ENCODE data around the gene STK39.
"Not testable (repeated sequence)": the region's sequence is repeated elsewhere in the genome, so short reads cannot be mapped to it uniquely, and the experiment has no call there.

The STK39 gene

DNA sequence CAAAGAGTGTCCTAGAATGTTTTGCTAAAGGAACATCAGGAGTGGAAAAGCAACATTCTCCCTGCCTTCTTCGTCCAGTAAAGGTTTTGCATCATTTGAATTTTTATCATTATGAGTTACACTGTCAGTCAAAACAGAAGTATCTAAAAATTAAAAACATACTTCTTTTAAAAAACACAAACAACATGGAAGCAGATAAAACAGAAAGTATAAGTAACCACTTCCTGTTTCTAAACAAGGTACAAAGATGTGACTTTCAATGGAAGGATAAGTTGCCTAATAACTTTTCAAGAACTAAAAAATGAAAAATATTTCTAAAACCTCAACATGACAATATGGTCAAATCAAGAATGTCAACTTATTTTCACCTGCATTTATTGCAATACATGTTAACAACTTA, 158.2 kb downstream of the STK39 start:
- Histone ChIP-seq H3K4me3 (no peak overlapping the region), H3K9me3 (no peaks in the 10 kb centered on the region), H3K36me3 (no peaks in the 10 kb centered on the region), H3K4me1 (no peaks in the 10 kb centered on the region), H3K27me3 (no peaks in the 10 kb centered on the region), H3K27ac (no peak overlapping the region)
- TF ChIP-seq, protein P1, sequence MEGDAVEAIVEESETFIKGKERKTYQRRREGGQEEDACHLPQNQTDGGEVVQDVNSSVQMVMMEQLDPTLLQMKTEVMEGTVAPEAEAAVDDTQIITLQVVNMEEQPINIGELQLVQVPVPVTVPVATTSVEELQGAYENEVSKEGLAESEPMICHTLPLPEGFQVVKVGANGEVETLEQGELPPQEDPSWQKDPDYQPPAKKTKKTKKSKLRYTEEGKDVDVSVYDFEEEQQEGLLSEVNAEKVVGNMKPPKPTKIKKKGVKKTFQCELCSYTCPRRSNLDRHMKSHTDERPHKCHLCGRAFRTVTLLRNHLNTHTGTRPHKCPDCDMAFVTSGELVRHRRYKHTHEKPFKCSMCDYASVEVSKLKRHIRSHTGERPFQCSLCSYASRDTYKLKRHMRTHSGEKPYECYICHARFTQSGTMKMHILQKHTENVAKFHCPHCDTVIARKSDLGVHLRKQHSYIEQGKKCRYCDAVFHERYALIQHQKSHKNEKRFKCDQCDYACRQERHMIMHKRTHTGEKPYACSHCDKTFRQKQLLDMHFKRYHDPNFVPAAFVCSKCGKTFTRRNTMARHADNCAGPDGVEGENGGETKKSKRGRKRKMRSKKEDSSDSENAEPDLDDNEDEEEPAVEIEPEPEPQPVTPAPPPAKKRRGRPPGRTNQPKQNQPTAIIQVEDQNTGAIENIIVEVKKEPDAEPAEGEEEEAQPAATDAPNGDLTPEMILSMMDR (IDR thresholded peaks at IDR 0.05), result no peak
- no peak for DNase-seq
- intact Hi-C loops (cut with DNase I; ENCODE audit: low total_unique reads), result no loop called here

DNA sequence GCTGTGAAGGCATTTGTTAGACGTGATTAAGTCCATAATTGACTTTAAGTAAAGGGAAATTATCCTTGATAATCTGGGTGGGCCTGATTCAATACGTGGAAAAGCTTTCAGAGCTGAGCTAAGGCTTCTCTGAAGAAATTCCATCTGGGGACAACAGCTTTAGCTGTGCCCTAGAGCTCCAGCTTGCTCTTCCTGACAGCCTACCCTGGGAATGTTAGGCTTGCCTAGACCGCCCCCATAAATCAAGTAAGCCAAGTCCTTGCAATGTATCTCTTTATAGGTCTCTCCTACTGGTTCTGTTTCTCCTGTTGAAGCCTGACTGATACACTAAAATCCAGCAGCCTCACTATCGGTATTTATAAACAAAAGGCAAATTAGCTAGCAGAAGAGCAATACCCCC, 160.0 kb downstream of the STK39 start:
- no peak overlapping the region for H3K4me3 ChIP-seq

DNA sequence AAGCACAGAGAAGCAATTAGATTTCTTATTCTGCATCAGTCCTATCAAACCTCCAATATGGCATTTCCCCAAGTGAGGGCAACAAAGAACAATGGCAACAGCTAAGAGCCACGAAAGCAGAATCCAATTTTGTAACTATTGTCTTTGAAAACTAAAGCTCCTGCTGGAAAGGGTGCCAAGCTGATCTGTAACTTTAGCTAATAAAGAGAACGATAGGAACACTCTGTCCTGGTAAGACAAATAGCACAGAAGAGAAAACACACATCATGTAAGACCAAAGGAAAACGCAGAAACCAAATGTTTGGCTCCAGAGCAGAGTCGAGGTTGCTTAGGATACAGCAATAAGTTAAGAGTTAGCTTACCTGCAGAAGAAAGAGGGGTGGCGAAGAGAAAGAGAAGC, 160.5 kb downstream of the STK39 start:
- no peak for DNase-seq
- H3K4me3 ChIP-seq, result no peak overlapping the region
- H3K36me3 ChIP-seq, result no peaks in the 10 kb centered on the region
- H3K27me3 ChIP-seq, result no peaks in the 10 kb centered on the region
- H3K27ac ChIP-seq, result no peak overlapping the region
- H3K9me3 ChIP-seq, result no peaks in the 10 kb centered on the region
- intact Hi-C loops (cut with DNase I; ENCODE audit: low total_unique reads), result no loop called here
- H3K4me1 ChIP-seq, result no peaks in the 10 kb centered on the region
- TF ChIP-seq, protein P1 (IDR thresholded peaks at IDR 0.05), result no peak

More for the DNA sequence above, 160.0 kb downstream of the STK39 start:
- intact Hi-C loops (cut with DNase I; ENCODE audit: low total_unique reads), result no loop called here
- Histone ChIP-seq H3K4me1 (no peaks in the 10 kb centered on the region), H3K9me3 (no peaks in the 10 kb centered on the region), H3K27me3 (no peaks in the 10 kb centered on the region), H3K36me3 (no peaks in the 10 kb centered on the region), H3K27ac (no peak overlapping the region)
- TF ChIP-seq, protein P1 (IDR thresholded peaks at IDR 0.05), result no peak
- DNase-seq, result no peak

DNA sequence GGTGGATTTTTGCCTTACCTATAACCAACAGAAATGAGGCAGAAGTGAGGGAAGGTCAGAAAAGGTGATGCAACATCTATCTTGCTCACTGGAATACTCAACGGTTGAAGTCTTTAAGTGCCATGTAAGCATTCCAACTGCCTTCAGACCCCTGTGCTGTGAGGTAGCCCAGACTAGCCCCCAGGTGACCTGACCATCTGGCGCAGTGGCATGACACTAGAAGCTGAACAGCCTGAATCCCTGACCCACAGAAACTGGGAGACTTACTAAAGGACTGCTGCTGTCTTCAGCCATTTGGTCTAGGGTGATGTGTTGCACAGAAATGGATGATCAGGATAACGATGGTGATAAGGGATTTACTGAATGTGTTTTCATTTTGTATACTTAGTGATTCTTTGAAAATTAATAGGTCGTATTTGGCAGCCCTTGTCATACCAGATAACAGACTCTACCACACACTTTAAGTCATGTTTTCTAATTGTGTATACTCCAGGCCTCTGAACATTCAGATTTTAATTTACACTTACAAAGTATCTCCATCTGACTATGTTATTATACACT, 161.5 kb downstream of the STK39 start:
- no peak overlapping the region for H3K27ac ChIP-seq
- no peaks in the 10 kb centered on the region for H3K27me3 ChIP-seq
- H3K9me3 ChIP-seq, result no peaks in the 10 kb centered on the region
- no peaks in the 10 kb centered on the region for H3K4me1 ChIP-seq
- H3K4me3 ChIP-seq, result no peak overlapping the region
- intact Hi-C loops (cut with DNase I; ENCODE audit: low total_unique reads), result no loop called here
- DNase-seq, result no peak
- TF ChIP-seq, protein P1 (IDR thresholded peaks at IDR 0.05), result no peak
- H3K36me3 ChIP-seq, result no peaks in the 10 kb centered on the region

- H3K27me3 ChIP-seq, result no peaks in the 10 kb centered on the region
- DNase-seq, result no peak
- no peak overlapping the region for H3K4me3 ChIP-seq
- H3K36me3 ChIP-seq, result no peaks in the 10 kb centered on the region
- no peaks in the 10 kb centered on the region for H3K9me3 ChIP-seq
- intact Hi-C loops (cut with DNase I; ENCODE audit: low total_unique reads), result no loop called here
- no peaks in the 10 kb centered on the region for H3K4me1 ChIP-seq
- no peak overlapping the region for H3K27ac ChIP-seq
- TF ChIP-seq, protein P1 (IDR thresholded peaks at IDR 0.05), result no peak
Measured at GRCh38 chr2:168084288-168084687, 163.1 kb downstream of the STK39 start.

- H3K4me1 ChIP-seq, H3K4me3 ChIP-seq, DNase-seq: not testable (repeated sequence)
Measured at GRCh38 chr2:168081452-168081851, 165.9 kb downstream of the STK39 start.

More at GRCh38 chr2:168081452-168081851, 165.9 kb downstream of the STK39 start:
- H3K36me3 ChIP-seq; H3K27ac ChIP-seq; H3K9me3 ChIP-seq; intact Hi-C loops (cut with DNase I; ENCODE audit: low total_unique reads); H3K27me3 ChIP-seq: not testable (repeated sequence)
